ENCODE measurements around the gene EML2.
"Not testable (repeated sequence)": the region's sequence is repeated elsewhere in the genome, so short reads cannot be mapped to it uniquely, and the experiment has no call there.

Gene EML2

GRCh38 chr19:45646345-45646698 lies 7.1 kb upstream of the EML2 start:
- no peak for DNase-seq

- peak; percentile 97 for DNase-seq
Measured at GRCh38 chr19:45645631-45646344, 6.6 kb upstream of the EML2 start.

GRCh38 chr19:45645068-45645630 lies 6.0 kb upstream of the EML2 start:
- no peak for DNase-seq

GRCh38 chr19:45643927-45644771 lies 5.0 kb upstream of the EML2 start:
- DNase-seq: no peak

GRCh38 chr19:45643024-45643926 lies 4.1 kb upstream of the EML2 start:
- peak; percentile 96 for DNase-seq

- DNase-seq: peak; percentile 80
Measured at GRCh38 chr19:45641274-45642105, 2.3 kb upstream of the EML2 start.

- DNase-seq: peak; percentile 16
Measured at GRCh38 chr19:45640849-45641273, 1.7 kb upstream of the EML2 start.

GRCh38 chr19:45637890-45638667 lies 1.1 kb downstream of the EML2 start:
- no peak for DNase-seq

- no peak for DNase-seq
Measured at GRCh38 chr19:45636902-45637301, 2.3 kb downstream of the EML2 start.

- DNase-seq: no peak
Measured at GRCh38 chr19:45636275-45636674, 2.9 kb downstream of the EML2 start.

- DNase-seq: peak; percentile 87
Measured at GRCh38 chr19:45632468-45633196, 6.6 kb downstream of the EML2 start.

- DNase-seq: no peak
Measured at GRCh38 chr19:45630463-45630862, 8.7 kb downstream of the EML2 start.

GRCh38 chr19:45629704-45630103 lies 9.5 kb downstream of the EML2 start:
- no peak for DNase-seq

- DNase-seq: not testable (repeated sequence)
Measured at GRCh38 chr19:45628219-45628618, 11.0 kb downstream of the EML2 start.

- DNase-seq: no peak
Measured at GRCh38 chr19:45623984-45624383, 15.2 kb downstream of the EML2 start.

- DNase-seq: no peak
Measured at GRCh38 chr19:45621976-45622503, 17.2 kb downstream of the EML2 start.

- DNase-seq: no peak
Measured at GRCh38 chr19:45621389-45621788, 17.8 kb downstream of the EML2 start.

- DNase-seq: no peak
Measured at GRCh38 chr19:45616704-45617017, 22.5 kb downstream of the EML2 start.

GRCh38 chr19:45615795-45616703 lies 23.1 kb downstream of the EML2 start:
- peak; percentile 97 for DNase-seq
